GM12873 (cell line): ENCODE measurements around the gene TSHZ2.

Source experiments
- TF ChIP-seq, protein P1 (sequence below): IDR thresholded peaks from 2 replicates; pipeline ENCODE4 v1.5.1; 2012; ENCODE audit warnings: low read depth, mild to moderate bottlenecking, moderate library complexity, low read length, control low read depth; ENCODE audit not compliant: insufficient read depth; ENCODE audit errors: missing control alignments

TSHZ2 gene

GRCh38 chr20:53487461-53488200, 515.5 kb downstream of the TSHZ2 start:
- TF ChIP-seq, protein P1, sequence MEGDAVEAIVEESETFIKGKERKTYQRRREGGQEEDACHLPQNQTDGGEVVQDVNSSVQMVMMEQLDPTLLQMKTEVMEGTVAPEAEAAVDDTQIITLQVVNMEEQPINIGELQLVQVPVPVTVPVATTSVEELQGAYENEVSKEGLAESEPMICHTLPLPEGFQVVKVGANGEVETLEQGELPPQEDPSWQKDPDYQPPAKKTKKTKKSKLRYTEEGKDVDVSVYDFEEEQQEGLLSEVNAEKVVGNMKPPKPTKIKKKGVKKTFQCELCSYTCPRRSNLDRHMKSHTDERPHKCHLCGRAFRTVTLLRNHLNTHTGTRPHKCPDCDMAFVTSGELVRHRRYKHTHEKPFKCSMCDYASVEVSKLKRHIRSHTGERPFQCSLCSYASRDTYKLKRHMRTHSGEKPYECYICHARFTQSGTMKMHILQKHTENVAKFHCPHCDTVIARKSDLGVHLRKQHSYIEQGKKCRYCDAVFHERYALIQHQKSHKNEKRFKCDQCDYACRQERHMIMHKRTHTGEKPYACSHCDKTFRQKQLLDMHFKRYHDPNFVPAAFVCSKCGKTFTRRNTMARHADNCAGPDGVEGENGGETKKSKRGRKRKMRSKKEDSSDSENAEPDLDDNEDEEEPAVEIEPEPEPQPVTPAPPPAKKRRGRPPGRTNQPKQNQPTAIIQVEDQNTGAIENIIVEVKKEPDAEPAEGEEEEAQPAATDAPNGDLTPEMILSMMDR = no peak

DNA sequence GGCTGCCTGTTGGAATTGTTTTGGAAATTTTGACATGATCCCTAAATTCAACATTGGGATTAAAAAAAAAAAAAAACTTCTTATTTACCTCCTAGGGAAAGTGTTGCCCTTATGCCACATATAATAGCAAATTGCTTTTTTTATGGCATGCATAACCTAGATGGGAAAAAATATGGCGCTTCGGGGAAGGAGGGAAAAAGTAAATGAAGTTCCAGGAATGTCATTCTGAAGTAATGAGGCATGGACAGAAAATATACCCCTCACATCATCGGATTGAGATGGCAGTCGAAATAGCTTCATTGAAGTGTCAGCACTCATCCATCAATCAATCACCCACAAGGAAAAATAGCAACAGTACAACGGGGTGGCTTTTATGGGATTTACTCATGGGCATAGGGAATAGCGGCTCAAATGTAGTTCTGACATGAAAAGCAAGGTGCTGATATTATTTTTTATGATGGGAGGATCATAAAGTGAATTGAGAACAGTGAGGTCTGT, 516.7 kb downstream of the TSHZ2 start:
- TF ChIP-seq, protein P1 = no peak

- TF ChIP-seq, protein P1 = no peak
Observed at GRCh38 chr20:53489528-53489927, 517.4 kb downstream of the TSHZ2 start.

GRCh38 chr20:53490620-53491019, 518.5 kb downstream of the TSHZ2 start:
- TF ChIP-seq, protein P1 = no peak

DNA sequence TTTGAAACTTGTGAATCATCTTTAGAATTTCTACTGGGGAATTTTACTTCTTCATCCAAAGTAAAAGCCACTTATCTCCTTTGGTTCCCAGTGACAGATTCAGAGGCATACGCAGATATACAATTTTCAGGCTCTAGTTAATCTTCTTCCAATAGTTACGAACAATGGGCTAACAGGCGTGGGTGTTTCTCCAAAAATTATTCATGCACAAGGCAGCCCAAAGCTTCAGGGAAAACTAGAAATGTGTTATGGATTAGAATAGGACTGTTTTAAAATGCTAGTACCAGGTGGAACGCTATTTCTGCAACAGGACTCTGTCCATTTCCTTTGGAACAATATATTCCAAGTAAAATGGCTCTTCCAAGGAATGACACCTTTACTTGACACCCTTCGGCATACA, 519.3 kb downstream of the TSHZ2 start:
- TF ChIP-seq, protein P1 = no peak

- TF ChIP-seq, protein P1 = no peak
Observed at GRCh38 chr20:53492212-53492611, 520.1 kb downstream of the TSHZ2 start.

DNA sequence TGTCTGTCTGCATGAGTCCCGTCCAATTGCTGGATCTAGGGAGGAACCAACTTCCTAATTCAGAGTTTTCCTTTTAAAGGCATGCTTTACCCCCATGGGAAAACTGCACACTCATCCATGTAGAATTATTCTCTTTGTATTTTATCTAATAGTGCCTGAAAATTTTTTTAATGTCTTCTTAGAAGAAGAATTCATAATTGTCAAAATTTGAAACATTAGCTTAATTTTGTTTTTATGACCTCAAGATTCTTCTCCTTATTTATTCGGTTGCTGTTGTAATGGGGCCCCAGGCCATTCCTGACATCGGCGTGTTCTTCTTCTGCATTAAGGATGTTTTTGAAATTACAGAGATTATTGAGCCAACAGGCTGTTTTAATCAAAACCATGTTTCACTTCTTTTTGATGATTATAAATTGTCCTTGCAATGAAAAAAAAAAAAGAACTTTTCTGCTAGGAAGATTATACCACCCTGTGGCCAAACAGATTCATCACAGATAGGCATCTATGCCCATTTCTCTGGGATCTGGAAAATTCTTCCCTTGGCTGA, 521.2 kb downstream of the TSHZ2 start:
- TF ChIP-seq, protein P1 = no peak
